ENCODE data around the gene CFAP90.

GRCh38 chr5:7825630-7826029 lies 25.3 kb downstream of the CFAP90 start:
- TF ChIP-seq CTCF (conservative IDR thresholded peaks at IDR 0.05) (no peak), EZH2 (IDR thresholded peaks at IDR 0.05; ENCODE audit: low read depth) (no peak)
